ENCODE results near the gene ARRDC1. TPM values are rescaled to one million over a fixed set of nuclear protein-coding genes. Genes with fewer than 3 reads are reported as not detected.
"Not testable (repeated sequence)": the region's sequence is repeated elsewhere in the genome, so short reads cannot be mapped to it uniquely, and the experiment has no call there.

The ARRDC1 gene
- total RNA-seq, 1 donor from 2014 or later, result 114 TPM

DNA sequence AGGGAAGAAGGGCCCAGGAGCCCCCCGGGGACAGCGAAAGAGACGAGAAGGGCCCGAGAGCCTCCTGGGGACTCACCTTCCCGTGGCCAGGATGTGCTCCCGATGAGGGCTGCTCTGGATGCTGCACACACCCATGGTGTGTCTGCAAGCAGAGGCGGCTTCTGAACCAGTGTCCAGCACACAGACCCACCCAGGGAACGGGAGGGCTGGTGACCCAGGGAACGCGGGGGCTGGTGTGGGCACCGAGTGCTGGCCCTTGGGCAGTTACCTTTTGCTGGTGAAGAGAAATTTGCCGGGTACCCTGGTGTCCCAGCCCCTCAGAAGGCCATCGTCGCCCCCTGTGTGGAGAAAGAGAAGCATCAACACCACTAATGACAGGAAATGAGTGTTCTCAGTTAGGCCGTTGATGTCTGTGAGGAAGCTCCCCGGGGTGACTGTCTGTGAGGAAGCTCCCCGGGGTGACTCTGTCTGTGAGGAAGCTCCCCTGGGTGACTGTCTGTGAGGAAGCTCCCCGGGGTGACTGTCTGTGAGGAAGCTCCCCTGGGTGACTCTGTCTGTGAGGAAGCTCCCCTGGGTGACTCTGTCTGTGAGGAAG is 40.6 kb upstream of the ARRDC1 start:
- TF ChIP-seq POLR2A (IDR thresholded peaks at IDR 0.05) (no peak), POLR2AphosphoS5 (IDR thresholded peaks at IDR 0.05; ENCODE audit: insufficient read depth in 1 of 2, low read depth in 1 of 2) (no peak)
- TF ChIP-seq, protein P1, sequence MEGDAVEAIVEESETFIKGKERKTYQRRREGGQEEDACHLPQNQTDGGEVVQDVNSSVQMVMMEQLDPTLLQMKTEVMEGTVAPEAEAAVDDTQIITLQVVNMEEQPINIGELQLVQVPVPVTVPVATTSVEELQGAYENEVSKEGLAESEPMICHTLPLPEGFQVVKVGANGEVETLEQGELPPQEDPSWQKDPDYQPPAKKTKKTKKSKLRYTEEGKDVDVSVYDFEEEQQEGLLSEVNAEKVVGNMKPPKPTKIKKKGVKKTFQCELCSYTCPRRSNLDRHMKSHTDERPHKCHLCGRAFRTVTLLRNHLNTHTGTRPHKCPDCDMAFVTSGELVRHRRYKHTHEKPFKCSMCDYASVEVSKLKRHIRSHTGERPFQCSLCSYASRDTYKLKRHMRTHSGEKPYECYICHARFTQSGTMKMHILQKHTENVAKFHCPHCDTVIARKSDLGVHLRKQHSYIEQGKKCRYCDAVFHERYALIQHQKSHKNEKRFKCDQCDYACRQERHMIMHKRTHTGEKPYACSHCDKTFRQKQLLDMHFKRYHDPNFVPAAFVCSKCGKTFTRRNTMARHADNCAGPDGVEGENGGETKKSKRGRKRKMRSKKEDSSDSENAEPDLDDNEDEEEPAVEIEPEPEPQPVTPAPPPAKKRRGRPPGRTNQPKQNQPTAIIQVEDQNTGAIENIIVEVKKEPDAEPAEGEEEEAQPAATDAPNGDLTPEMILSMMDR (IDR thresholded peaks at IDR 0.05), result no peak
- no peak overlapping the region for H3K27ac ChIP-seq
- peaks cover 0 to 18% of the 10 kb centered on the region in 2 donors for H3K36me3 ChIP-seq
- intact Hi-C loops (cut with DNase I), result no loop called here
- H3K9me3 ChIP-seq, result no peaks in the 10 kb centered on the region
- no peak overlapping the region for H3K4me3 ChIP-seq
- H3K27me3 ChIP-seq, result no peaks in the 10 kb centered on the region
- no peak for DNase-seq (ENCODE audit: extremely low spot score in 2 of 2)
- no peaks in the 10 kb centered on the region for H3K4me1 ChIP-seq

DNA sequence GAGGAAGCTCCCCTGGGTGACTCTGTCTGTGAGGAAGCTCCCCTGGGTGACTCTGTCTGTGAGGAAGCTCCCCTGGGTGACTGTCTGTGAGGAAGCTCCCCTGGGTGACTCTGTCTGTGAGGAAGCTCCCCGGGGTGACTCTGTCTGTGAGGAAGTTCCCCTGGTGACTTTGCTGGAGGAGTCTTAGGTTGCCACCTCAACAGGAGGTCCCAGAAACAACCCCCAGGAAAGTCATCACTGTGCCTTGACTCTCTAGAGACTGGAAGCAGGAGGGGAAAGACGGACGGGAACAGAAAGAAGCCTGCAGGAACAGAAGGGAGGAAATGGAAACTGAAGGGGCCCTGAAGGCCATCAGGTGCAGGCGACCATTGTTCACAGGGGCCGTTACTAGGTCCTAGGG is 37.0 kb upstream of the ARRDC1 start:
- H3K4me3 ChIP-seq; H3K9me3 ChIP-seq; H3K27ac ChIP-seq; DNase-seq (ENCODE audit: extremely low spot score in 2 of 2); intact Hi-C loops (cut with DNase I); H3K4me1 ChIP-seq; H3K27me3 ChIP-seq: not testable (repeated sequence)
- H3K36me3 ChIP-seq, result peaks cover 0 to 33% of the 10 kb centered on the region in 2 donors

DNA sequence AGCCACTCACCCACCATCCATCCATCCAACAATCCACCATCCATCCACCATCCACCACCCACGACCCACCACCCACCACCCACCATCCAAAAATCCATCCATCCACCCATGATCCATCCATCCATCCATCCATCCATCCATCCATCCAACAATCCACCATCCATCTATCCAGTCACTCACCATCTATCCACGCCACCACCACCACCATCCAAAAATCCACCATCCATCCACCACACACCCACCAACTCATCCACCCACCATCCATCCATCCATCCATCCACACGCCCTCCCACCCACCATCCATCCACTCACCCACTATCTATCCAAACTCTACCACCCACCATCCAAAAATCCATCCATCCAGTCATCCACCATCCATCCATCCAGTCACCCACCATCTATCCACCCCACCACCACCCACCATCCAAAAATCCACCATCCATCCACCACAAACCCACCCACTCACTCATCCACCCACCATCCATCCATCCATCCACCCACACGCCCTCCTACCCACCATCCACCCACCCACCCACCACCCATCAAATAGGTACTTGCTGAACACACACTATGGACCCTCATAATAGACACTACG is 35.8 kb upstream of the ARRDC1 start:
- Histone ChIP-seq H3K4me1 (no peaks in the 10 kb centered on the region), H3K27ac (no peak overlapping the region), H3K4me3 (no peak overlapping the region), H3K36me3 (peaks cover 0 to 35% of the 10 kb centered on the region in 2 donors), H3K9me3 (no peaks in the 10 kb centered on the region), H3K27me3 (no peaks in the 10 kb centered on the region)
- TF ChIP-seq, protein P1 (IDR thresholded peaks at IDR 0.05), result no peak
- no peak for TF ChIP-seq POLR2AphosphoS5 (IDR thresholded peaks at IDR 0.05; ENCODE audit: insufficient read depth in 1 of 2, low read depth in 1 of 2)
- no peak for TF ChIP-seq POLR2A (IDR thresholded peaks at IDR 0.05)
- intact Hi-C loops (cut with DNase I), result no loop called here
- no peak for DNase-seq (ENCODE audit: extremely low spot score in 2 of 2)

DNA sequence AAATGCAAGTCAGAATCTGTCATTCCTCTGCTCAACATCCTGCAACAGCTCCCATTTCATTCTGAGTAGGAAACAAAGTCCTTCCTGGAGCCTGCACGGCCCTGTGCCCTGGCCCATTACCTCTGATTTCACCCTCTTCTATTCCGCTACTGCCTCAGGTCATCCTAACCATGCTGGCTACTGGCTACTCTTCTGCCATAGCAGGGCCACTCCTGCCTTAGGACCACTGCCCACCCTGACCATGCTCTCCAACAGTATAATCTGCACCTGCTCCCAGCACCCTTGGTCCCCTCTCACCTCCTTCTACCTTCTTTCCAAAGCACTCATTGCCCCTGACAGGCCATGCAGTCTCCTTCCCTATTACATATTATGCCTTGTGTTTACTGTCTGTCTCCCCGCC is 34.9 kb upstream of the ARRDC1 start:
- DNase-seq (ENCODE audit: extremely low spot score in 2 of 2), result no peak
- Histone ChIP-seq H3K9me3 (no peaks in the 10 kb centered on the region), H3K4me3 (no peak overlapping the region), H3K4me1 (peaks cover 4% of the 10 kb centered on the region), H3K27ac (no peak overlapping the region), H3K36me3 (peaks cover 0 to 39% of the 10 kb centered on the region in 2 donors), H3K27me3 (no peaks in the 10 kb centered on the region)
- intact Hi-C loops (cut with DNase I), result no loop called here
- TF ChIP-seq, protein P1 (IDR thresholded peaks at IDR 0.05), result no peak
- no peak for TF ChIP-seq POLR2AphosphoS5 (IDR thresholded peaks at IDR 0.05; ENCODE audit: insufficient read depth in 1 of 2, low read depth in 1 of 2)
- TF ChIP-seq POLR2A (IDR thresholded peaks at IDR 0.05), result no peak

DNA sequence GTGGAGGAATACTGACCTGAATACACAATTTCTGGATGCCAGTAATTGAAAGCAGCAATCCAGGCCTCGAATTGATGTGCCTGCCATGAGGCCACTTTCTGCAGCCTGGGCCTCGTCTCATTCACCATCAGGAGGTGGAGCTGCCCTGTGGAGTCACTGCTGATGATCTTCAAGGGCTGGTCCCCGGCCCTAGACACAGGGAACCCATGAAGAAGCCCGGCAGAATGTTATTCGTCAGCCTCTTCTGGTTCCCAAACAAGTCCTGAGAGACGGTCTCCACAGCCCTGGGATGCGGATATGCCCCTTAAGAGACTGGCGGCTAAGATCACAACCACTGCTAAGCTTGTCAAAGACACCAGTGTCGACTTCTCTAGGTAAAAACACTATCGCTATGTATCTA is 31.3 kb upstream of the ARRDC1 start:
- intact Hi-C loops (cut with DNase I), result no loop called here
- DNase-seq (ENCODE audit: extremely low spot score in 2 of 2), result no peak
- H3K9me3 ChIP-seq, result no peaks in the 10 kb centered on the region
- no peaks in the 10 kb centered on the region for H3K27me3 ChIP-seq
- peaks cover 34% of the 10 kb centered on the region for H3K4me1 ChIP-seq
- peaks cover 0 to 43% of the 10 kb centered on the region in 2 donors for H3K36me3 ChIP-seq
- H3K4me3 ChIP-seq, result no peak overlapping the region
- TF ChIP-seq, protein P1 (IDR thresholded peaks at IDR 0.05), result no peak
- TF ChIP-seq POLR2AphosphoS5 (IDR thresholded peaks at IDR 0.05; ENCODE audit: insufficient read depth in 1 of 2, low read depth in 1 of 2) (no peak), POLR2A (IDR thresholded peaks at IDR 0.05) (no peak)
- H3K27ac ChIP-seq, result no peak overlapping the region
